Adrenal gland (tissue), 5 donors: ENCODE measurements around the gene FAM162A.

Experiments
- POLR2A ChIP-seq, 2 donors: fragments of 450-650 bp; IDR thresholded peaks; one replicate each; pipeline ENCODE4 v1.6.1; 2017; ENCODE audit warnings: antibody characterized with exemption in 2 of 2, mild to moderate bottlenecking in 2 of 2, moderate library complexity in 1 of 2
- TF ChIP-seq, protein P1 (sequence below), 6 experiments: fragments of 450-650 bp in 4 of 6; fragments of 200-600 bp in 2 of 6; sonication (generic) in 1 of 6; IDR thresholded peaks; 1 replicate in 5 of 6; 2 replicates in 1 of 6; pipeline versions ENCODE4 v1.5.1 to v1.8.0; 2016 to 2021; ENCODE audit warnings: antibody characterized with exemption in 6 of 6, mild to moderate bottlenecking in 2 of 6, moderate library complexity in 1 of 6
- donor health status: DM: no; HTN: no; CAD: no.

DNA sequence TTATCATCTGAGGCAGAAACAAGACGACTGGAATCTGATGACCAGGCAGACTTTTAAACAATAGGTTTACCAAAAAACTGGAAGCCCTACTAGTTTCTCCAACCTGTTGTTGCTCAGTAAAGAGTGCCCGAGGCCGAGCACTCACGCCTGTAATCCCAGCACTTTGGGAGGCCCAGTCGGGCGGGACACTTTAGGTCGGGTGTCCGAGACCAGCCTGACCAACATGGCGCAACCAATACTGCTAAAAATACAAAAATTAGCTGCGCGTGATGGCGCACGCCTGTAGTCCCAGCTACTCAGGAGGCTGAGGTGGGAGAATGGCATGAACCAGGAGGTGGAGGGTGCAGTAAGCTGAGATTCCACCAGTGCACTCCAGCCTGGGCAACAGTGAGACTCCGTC is 33.0 kb downstream of the FAM162A start:
- TF ChIP-seq, protein P1, sequence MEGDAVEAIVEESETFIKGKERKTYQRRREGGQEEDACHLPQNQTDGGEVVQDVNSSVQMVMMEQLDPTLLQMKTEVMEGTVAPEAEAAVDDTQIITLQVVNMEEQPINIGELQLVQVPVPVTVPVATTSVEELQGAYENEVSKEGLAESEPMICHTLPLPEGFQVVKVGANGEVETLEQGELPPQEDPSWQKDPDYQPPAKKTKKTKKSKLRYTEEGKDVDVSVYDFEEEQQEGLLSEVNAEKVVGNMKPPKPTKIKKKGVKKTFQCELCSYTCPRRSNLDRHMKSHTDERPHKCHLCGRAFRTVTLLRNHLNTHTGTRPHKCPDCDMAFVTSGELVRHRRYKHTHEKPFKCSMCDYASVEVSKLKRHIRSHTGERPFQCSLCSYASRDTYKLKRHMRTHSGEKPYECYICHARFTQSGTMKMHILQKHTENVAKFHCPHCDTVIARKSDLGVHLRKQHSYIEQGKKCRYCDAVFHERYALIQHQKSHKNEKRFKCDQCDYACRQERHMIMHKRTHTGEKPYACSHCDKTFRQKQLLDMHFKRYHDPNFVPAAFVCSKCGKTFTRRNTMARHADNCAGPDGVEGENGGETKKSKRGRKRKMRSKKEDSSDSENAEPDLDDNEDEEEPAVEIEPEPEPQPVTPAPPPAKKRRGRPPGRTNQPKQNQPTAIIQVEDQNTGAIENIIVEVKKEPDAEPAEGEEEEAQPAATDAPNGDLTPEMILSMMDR (IDR thresholded peaks at IDR 0.05): no peak
- peak in 1 of 2 donors; percentile 5 for TF ChIP-seq POLR2A (IDR thresholded peaks at IDR 0.05)
